Caco-2 (cell line): ENCODE results near the gene SGCA. TPM values are rescaled to one million over a fixed set of nuclear protein-coding genes. Genes with fewer than 3 reads are reported as not detected.

Experiments
- BruUV-seq: library from RNA; stranded (reverse); fragments of 400-500 nt; replicated peaks from 2 replicates; lab custom pipeline; 2021; lab: Mats Ljungman, UMichigan
- CTCF ChIA-PET: fragments of 300-600 bp; sonication (Branson Sonifier 250); formaldehyde crosslinking; loops from one replicate; lab custom pipeline; 2022; ENCODE audit warnings: antibody characterized with exemption; lab: Charles Lee
- POLR2A ChIA-PET: fragments of 300-600 bp; sonication (Branson Sonifier 250); formaldehyde crosslinking; loops from one replicate; lab custom pipeline; 2022; ENCODE audit warnings: antibody characterized with exemption; lab: Charles Lee
- DNase-seq, 2 experiments: peaks; one replicate each; pipeline versions ENCODE4 v3.0.0 to v3.0.0-alpha.2; 2020 to 2022
- H3K27me3 ChIP-seq: replicated peaks from 2 replicates; pipeline ENCODE4 v1.6.0; 2011; ENCODE audit warnings: low read length; ENCODE audit not compliant: control insufficient read depth, insufficient read depth
- H3K36me3 ChIP-seq: 2 replicates; pipeline ENCODE4 v1.5.1; 2011; ENCODE audit warnings: low read length; ENCODE audit not compliant: control insufficient read depth, insufficient read depth
- H3K4me1 ChIP-seq: fragments of 250-450 bp; sonication (Bioruptor Pico); 2 replicates; pipeline ENCODE4 v1.5.1; 2020; ENCODE audit warnings: mild to moderate bottlenecking
- H3K4me3 ChIP-seq: 2 replicates; pipeline ENCODE4 v1.5.1; 2011; ENCODE audit warnings: low read depth, mild to moderate bottlenecking, control low read depth, low read length
- H3K9me3 ChIP-seq: fragments of 250-450 bp; sonication (Bioruptor Pico); 2 replicates; pipeline ENCODE4 v1.5.1; 2020; ENCODE audit warnings: mild to moderate bottlenecking, moderate library complexity
- H3K27ac Mint-ChIP-seq: one replicate; pipeline ENCODE4 v1.8.0; 2022; ENCODE audit warnings: mixed read lengths; ENCODE audit not compliant: unreplicated experiment
- H3K27me3 Mint-ChIP-seq: one replicate; pipeline ENCODE4 v1.8.0; 2022; ENCODE audit warnings: mixed read lengths; ENCODE audit not compliant: insufficient read depth, unreplicated experiment
- H3K36me3 Mint-ChIP-seq: one replicate; pipeline ENCODE4 v1.8.0; 2022; ENCODE audit warnings: mild to moderate bottlenecking, mixed read lengths; ENCODE audit not compliant: insufficient read depth, unreplicated experiment
- H3K4me1 Mint-ChIP-seq: one replicate; pipeline ENCODE4 v1.8.0; 2022; ENCODE audit warnings: low read depth, mixed read lengths; ENCODE audit not compliant: unreplicated experiment
- H3K4me3 Mint-ChIP-seq: one replicate; pipeline ENCODE4 v1.8.0; 2022; ENCODE audit warnings: mild to moderate bottlenecking, moderate library complexity, mixed read lengths; ENCODE audit not compliant: unreplicated experiment
- H3K9me3 Mint-ChIP-seq: one replicate; pipeline ENCODE4 v1.8.0; 2022; ENCODE audit warnings: mixed read lengths; ENCODE audit not compliant: unreplicated experiment
- intact Hi-C: fragments of 100-400 bp; cut with micrococcal nuclease; formaldehyde crosslinking; loops from one replicate; pipeline ENCODE4 v1.10.0; 2022; ENCODE audit not compliant: unreplicated experiment
- total RNA-seq: library from RNA; stranded (reverse); gene quantifications from 2 replicates; pipeline ENCODE4 v1.2.3, GENCODE V29; 2022
- TF ChIP-seq, protein P1 (sequence below), 2 experiments: fragments of 200-600 bp in 1 of 2; IDR thresholded peaks; 1 replicate in 1 of 2; 2 replicates in 1 of 2; pipeline versions ENCODE4 v1.5.1 to v1.8.0; 2011 to 2022; ENCODE audit warnings: antibody characterized with exemption in 1 of 2, control low read depth in 1 of 2, inconsistent platforms in 1 of 2, low read depth in 1 of 2, low read length in 1 of 2, mild to moderate bottlenecking in 1 of 2, moderate library complexity in 1 of 2; ENCODE audit not compliant: insufficient read depth in 1 of 2, severe bottlenecking in 1 of 2, unreplicated experiment in 1 of 2

The SGCA gene
- total RNA-seq, 1 experiment from 2014 or later: not detected

- Histone ChIP-seq H3K27me3 (no peaks in the 10 kb centered on the region), H3K4me1 (peaks cover 27% of the 10 kb centered on the region), H3K36me3 (no peaks in the 10 kb centered on the region), H3K4me3 (peak within 1 kb of the TSS; percentile 50), H3K9me3 (no peaks in the 10 kb centered on the region)
- peaks cover 27% of the 10 kb centered on the region for H3K36me3 Mint-ChIP-seq
- intact Hi-C loops: loop anchor here (5.0 kb wide), 1 partner anchor 163 kb away; the partner anchor contains the start of gene DLX4
- ChIA-PET POLR2A (no interaction called here), CTCF (interaction anchor here (0.6 to 1.2 kb wide), 4 partner anchors 40 to 178 kb away, joined by 4 to 8 read pairs (median 5); no protein-coding TSS in a partner anchor)
- DNase-seq: peak; percentile 69 to 82
- no TSS peak for BruUV-seq
- H3K9me3 Mint-ChIP-seq: no peaks in the 10 kb centered on the region
- no peaks in the 10 kb centered on the region for H3K27me3 Mint-ChIP-seq
- TF ChIP-seq, protein P1, sequence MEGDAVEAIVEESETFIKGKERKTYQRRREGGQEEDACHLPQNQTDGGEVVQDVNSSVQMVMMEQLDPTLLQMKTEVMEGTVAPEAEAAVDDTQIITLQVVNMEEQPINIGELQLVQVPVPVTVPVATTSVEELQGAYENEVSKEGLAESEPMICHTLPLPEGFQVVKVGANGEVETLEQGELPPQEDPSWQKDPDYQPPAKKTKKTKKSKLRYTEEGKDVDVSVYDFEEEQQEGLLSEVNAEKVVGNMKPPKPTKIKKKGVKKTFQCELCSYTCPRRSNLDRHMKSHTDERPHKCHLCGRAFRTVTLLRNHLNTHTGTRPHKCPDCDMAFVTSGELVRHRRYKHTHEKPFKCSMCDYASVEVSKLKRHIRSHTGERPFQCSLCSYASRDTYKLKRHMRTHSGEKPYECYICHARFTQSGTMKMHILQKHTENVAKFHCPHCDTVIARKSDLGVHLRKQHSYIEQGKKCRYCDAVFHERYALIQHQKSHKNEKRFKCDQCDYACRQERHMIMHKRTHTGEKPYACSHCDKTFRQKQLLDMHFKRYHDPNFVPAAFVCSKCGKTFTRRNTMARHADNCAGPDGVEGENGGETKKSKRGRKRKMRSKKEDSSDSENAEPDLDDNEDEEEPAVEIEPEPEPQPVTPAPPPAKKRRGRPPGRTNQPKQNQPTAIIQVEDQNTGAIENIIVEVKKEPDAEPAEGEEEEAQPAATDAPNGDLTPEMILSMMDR (IDR thresholded peaks at IDR 0.05; ENCODE audit: insufficient read depth in 1 of 2, low read depth in 1 of 2, low read length in 1 of 2, severe bottlenecking in 1 of 2, unreplicated experiment in 1 of 2): no peak
- H3K4me1 Mint-ChIP-seq: peaks cover 27% of the 10 kb centered on the region
- peak within 1 kb of the TSS; percentile 34 for H3K27ac Mint-ChIP-seq
- peak within 1 kb of the TSS; percentile 79 for H3K4me3 Mint-ChIP-seq
These were observed 35.9 kb upstream of the SGCA start, which contains the start of gene SAMD14 for GRCh38 chr17:50129728-50130558. SAMD14 (minus strand) TSS chr17:50130160; CDS start chr17:50124959, 5,201 bp downstream.

GRCh38 chr17:50130559-50131305 is 35.1 kb upstream of the SGCA start:
- intact Hi-C loops: loop anchor here (5.0 kb wide), 1 partner anchor 163 kb away; the partner anchor contains the start of gene DLX4
- Histone ChIP-seq H3K36me3 (no peaks in the 10 kb centered on the region), H3K27me3 (no peaks in the 10 kb centered on the region), H3K4me3 (no peak overlapping the region), H3K4me1 (peaks cover 27% of the 10 kb centered on the region), H3K9me3 (no peaks in the 10 kb centered on the region)
- H3K4me1 Mint-ChIP-seq: peaks cover 27% of the 10 kb centered on the region
- no peaks in the 10 kb centered on the region for H3K9me3 Mint-ChIP-seq
- no peak for DNase-seq
- peak overlapping the region; percentile 34 for H3K27ac Mint-ChIP-seq
- H3K4me3 Mint-ChIP-seq: peak overlapping the region; percentile 32
- CTCF ChIA-PET: interaction anchor here (0.6 to 1.3 kb wide), 8 partner anchors 8 to 1489 kb away, joined by 3 to 8 read pairs (median 4); no protein-coding TSS in a partner anchor
- POLR2A ChIA-PET: interaction anchor here (0.7 kb wide), 1 partner anchor 826 kb away, joined by 5 read pairs; no protein-coding TSS in a partner anchor
- BruUV-seq: no TSS peak
- peaks cover 32% of the 10 kb centered on the region for H3K36me3 Mint-ChIP-seq
- H3K27me3 Mint-ChIP-seq: no peaks in the 10 kb centered on the region
- TF ChIP-seq, protein P1 (IDR thresholded peaks at IDR 0.05; ENCODE audit: insufficient read depth in 1 of 2, low read depth in 1 of 2, low read length in 1 of 2, severe bottlenecking in 1 of 2, unreplicated experiment in 1 of 2): no peak
